Activated effector memory CD4-positive, alpha-beta T cell treated with anti-CD3 and anti-CD28 coated beads, Interleukin-2, amount 50 U/mL, for 16 hours (primary cell): ENCODE data around the gene FAU.
"Not testable (repeated sequence)": the region's sequence is repeated elsewhere in the genome, so short reads cannot be mapped to it uniquely, and the experiment has no call there.

Experiments used
- DNase-seq: peaks from one replicate; pipeline ENCODE4 v3.0.0-alpha.2; 2020

Gene FAU

DNA sequence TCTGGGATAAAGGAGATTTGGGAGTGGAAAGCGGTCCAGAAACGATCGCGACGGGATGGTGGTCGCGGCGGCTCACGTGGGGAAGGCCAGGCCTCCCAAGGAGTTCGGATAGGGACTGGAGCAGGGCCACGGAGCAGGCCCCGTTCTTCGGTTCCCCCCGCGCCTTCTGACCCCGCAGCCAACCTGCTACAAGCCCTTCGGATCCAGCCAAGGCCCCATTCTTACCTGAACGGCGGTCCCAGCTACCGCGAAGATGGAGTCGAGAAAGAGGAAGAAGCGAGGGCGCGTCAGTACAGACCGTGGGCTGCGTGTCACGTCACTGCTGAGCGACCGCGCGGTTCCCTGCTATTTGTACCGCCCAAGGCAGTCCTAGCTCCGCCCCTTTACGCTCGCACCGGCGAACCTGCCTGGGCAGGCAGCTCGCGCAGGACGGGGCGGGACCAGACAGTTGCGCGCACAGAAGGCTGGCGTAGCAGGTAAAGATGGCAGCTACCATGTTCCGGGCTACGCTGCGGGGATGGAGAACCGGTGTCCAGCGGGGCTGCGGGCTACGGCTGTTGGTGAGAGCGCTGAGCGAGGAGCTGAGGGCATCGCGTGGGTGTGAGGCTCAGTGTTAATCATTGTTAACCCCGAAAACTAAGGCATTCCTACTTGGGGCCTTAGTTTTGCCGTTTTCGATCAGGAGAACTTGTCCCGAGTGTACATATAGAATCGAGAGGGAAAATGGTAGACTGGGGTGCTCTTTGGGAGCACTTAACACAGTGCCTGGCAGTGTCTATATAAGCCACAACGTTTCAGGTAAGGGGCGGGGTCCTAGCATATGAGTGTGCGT lies at the start of gene FAU, which contains the start of gene MRPL49:
FAU (minus strand) TSS at position 270 of the 832 bp plus-strand sequence. CDS start 321 bp downstream, outside the sequence.
MRPL49 (plus strand) TSS at position 457 of the 832 bp plus-strand sequence; CDS start at position 483, 26 bp downstream.
- peak; percentile 100 for DNase-seq

DNA sequence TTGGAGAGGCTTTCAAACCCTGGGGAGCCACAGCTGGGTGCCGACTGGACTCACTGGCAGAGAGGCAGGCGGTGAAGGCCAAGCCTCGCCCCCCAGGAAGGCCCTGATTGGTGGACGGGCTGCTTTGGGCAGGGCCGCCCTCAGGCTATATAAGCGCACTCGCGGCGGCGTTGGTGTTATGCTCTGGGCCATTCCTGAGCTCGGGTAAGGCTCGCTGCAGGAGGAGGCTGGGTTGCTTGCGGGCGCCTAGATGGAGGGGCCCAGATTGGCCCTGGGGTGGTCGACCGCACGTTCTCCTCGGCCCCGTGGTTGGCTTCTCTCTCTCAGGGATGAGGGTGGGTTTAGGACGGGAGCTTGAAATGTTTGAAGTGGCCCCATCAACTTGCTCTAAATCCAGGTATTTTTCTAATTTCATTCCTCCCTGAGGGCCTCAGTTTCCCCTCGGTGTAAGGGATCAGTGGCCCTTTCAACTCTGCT lies 48.2 kb upstream of the FAU start, which contains the start of gene SPDYC:
SPDYC (plus strand) TSS at position 176 of the 477 bp plus-strand sequence. CDS start 1,125 bp downstream, outside the sequence.
- no peak for DNase-seq

DNA sequence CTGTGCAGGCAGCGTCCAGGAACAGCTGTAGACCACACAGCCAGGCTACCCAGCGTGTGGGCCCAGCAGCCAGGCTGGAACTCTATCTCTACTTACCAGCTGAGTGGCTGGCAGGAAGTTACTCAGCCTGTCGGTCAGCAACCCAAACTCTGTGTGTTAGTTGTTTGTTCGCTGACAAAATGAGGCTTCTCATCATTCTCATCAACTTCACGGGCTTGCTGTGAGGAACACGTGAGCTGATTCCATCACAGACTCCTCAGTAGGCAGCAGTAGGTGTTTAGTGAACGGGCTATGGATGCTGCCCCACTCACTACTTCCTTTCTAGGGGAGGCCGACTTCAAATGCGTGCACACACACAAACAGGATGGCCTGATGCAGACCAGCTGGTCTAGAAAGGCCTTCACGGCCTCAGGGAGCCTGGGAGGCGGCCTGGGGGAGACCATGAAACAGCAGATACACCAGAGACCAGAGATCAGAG lies 47.3 kb upstream of the FAU start:
- no peak for DNase-seq

- DNase-seq: no peak
Observed at GRCh38 chr11:65167656-65168055, 45.7 kb upstream of the FAU start.

- DNase-seq: no peak
Observed at GRCh38 chr11:65166893-65167292, 45.0 kb upstream of the FAU start.

DNA sequence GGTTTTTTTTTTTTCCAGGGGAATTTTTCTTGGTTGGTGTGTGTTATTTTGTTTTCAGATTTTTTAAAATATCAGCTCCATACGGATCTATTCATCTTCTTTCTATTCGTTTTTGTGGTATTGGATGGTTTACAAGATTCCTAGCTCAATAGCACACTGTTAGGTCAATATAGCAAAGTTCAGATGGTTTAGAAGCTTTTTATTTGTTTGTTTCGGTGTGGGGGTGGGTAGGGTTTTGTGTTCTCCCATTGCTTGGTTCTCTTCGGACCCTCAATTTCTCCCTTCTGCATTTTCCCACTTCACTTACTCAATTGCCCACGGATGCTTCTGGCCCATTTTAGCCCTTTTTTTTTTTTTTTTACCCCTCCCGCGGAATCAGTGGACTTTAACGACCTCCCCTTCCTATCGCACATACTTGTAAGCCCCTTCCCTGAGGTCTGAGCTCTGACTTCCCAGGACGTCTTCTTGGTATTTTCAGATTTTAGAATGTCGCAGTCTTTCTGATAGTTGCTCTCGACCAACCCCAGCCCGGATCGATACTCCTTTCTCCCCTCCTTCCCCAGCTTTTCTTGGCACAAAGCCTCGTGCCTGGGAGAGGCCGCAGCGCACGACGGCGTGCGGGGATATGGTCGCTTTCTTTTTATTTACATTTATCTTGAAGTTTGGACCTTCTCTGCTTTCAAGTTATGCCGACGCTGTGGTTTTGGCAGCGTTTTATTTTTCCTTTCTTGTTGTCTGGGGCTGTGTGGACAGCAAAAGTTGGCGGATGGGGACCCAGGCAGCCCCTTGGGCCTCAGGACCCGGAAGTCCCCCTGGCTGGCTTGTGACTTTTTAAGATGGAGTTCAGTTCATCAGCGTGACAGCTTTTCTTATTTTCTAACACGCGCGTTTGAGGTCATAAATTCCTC lies 43.7 kb upstream of the FAU start:
- DNase-seq: no peak

DNA sequence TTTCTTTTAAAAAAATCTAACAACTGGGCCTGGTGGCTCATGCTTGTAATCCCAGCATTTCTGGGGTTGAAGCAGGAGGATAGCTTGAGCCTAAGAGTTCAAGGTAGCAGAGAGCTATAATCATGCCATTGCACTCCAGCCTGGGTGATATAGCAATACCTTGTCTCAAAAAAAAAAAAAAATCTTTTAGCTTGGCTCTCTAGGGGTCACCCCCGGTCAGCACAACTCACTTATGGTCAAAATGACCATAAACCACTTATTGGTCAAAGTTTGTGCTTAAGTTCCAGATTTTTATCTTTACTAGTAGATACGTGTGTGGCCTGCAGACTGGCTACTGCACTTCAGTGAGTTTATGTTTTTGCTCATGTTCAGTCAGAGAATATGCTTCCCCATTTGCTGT lies 41.8 kb upstream of the FAU start:
- no peak for DNase-seq

GRCh38 chr11:65160643-65161042 lies 38.7 kb upstream of the FAU start:
- DNase-seq: no peak

DNA sequence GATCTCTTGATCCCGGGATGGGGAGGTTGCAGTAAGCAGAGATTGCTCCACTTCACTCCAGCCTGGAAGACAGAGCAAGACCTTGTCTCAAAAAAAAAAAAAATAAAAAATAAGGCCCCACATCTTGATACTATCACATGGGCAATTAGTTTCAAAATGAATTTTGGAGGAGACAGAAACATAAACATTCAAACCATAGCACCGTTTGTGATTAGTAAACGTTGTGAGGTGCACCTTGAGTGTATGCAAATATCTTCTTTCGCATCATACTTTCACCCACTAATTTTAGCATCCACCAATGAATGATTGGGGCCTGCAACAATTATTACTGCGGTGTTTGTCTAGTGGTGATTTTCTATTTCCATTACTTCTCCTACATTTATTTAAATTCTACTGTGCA lies 37.1 kb upstream of the FAU start:
- no peak for DNase-seq

DNA sequence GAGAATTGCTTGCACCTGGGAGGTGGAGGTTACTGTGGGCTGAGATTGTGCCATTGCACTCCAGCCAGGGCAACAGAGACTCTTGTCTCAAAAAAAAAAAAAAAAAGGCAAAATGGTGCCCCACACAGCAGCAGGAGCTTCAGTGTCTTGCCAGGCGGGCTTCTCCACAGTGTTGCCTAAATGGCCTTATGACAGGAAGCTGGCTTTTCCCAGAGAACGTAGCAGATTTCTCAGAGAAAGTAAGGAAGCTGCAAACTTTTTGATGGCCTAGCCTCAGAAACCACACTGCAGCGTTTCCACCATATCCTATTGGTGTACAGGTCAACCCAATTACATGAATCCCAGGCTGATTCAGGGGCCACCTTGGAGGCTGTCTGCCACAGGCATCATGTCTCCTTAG lies 35.4 kb upstream of the FAU start:
- DNase-seq: no peak

DNA sequence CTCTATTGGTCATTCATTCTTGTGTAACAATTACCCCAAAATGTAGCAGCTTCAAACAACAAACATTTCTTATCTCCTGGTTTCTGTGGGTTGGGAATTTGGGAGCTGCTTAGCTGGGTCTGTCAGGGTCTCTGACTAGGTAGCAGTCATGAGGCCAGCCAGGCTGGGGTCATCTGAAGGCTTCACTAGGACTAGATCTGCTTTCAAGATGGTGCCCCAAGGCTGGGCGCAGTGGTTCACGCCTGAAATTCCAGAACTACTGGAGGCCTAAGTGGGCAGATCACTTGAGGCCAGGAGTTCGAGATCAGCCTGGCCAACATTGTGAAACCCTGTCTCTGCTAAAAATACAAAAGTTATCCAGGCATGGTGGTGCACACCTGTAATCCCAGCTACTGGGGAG lies 35.0 kb upstream of the FAU start:
- no peak for DNase-seq

- no peak for DNase-seq
Observed at GRCh38 chr11:65156256-65156655, 34.3 kb upstream of the FAU start.

- no peak for DNase-seq
Observed at GRCh38 chr11:65152122-65152521, 30.2 kb upstream of the FAU start.

GRCh38 chr11:65151331-65151899 lies 29.5 kb upstream of the FAU start:
- DNase-seq: no peak

GRCh38 chr11:65150509-65151299 lies 28.8 kb upstream of the FAU start:
- no peak for DNase-seq

DNA sequence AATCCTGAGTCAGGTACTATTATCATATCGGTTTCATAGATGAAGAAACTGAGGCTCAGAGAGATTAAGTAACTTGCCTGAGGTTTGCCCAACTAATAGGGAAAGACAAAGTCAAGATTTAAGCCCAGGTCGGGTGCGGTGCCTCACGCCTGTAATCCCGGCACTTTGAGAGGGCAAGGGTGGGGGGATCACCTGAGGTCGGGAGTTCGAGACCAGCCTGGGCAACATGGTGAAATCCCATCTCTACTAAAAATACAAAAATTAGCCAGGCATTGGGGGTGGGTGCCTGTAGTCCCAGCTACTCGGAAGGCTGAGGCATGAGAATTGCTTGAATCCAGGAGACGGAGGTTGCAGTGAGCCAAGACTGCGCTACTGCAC lies 28.2 kb upstream of the FAU start:
- DNase-seq: not testable (repeated sequence)

DNA sequence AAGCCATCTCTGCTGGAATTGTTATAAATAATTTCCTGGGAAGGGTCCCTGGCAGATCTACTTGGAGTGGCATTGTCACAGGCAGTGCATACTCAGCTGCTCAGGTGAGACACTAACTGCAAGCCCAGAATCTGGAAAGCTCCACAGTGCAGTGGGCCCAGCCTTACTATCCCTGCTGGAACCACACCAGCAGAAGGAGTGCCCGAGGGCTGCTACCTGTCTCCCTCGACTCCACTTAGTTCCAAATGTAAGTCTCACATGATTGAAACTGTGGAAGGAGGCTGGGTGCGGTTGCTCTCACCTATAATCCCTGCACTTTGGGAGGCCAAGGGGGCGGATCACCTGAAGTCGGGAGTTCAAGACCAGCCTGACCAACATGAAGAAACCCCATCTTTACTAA lies 26.7 kb upstream of the FAU start:
- DNase-seq: no peak

- DNase-seq: no peak
Observed at GRCh38 chr11:65147352-65148075, 25.6 kb upstream of the FAU start.

DNA sequence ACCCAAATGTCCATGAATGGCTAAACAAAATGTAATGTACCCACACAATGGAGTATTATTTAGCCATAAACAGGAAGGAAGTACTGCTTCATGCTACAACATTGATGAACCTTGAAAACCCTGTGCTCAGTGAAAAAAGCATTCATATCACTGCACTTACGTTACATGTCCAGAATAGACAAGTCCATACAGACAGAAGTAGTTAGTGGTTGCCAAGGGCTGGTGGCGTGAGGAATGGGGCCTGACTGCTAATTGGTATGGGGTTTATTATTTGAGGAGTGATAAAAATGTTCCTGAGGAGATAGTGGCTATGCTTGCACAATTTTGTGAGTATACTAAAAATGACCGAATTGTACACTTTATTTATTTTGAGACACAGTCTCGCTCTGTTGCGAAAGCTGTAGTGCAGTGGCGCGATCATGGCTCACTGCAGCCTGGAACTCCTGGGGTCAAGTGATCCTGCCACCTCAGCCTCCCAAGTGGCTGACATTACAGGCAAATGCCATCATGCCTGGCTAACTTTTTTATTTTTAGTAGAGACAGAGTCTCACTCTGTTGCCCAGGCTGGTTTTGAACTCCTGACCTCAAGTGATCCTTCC lies 20.1 kb upstream of the FAU start:
- DNase-seq: no peak

DNA sequence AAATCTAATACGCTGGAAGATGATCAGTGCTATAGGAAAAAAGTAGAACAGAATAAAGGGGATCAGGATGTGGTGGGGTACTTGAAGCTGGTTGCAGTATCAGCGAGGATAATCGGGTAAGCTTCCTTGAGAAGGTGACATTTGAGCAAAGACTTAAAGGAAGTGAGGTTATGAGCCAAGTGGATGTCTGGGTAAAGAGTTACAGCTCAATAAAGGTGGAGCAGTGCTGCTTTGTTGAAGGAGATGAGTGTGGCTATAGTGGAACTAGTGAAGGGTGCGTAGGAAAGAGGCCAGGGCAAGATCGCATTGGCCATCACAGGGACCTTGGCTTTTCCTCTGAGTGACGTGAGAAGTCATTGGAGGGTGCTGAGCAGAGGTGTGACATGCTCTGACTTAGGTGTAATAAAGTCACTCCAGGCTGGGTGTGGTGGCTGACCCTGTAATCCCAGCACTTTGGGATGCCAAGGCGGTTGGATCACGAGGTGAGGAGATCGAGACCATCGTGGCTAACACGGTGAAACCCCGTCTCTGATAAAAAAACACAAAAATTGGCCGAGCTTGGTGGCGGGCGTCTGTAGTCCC lies 14.7 kb upstream of the FAU start:
- DNase-seq: no peak
